SK-N-MC (cell line): Measurements from ENCODE around the gene ACD.

ENCODE experiments used
- EZH2 ChIP-seq: fragments of 200-600 bp; sonication (generic); IDR thresholded peaks from one replicate; pipeline ENCODE4 v1.6.1; 2017; ENCODE audit warnings: antibody characterized with exemption
- FOXP2 ChIP-seq: optimal IDR thresholded peaks from 2 replicates; pipeline ENCODE3; 2011; ENCODE audit warnings: mild to moderate bottlenecking, moderate library complexity; ENCODE audit not compliant: insufficient read depth; ENCODE audit errors: extremely low read length, control extremely low read depth
- POLR2AphosphoS5 ChIP-seq: IDR thresholded peaks from 2 replicates; pipeline ENCODE4 v1.6.1; 2012; ENCODE audit warnings: mild to moderate bottlenecking, low read depth, low read length, borderline replicate concordance

DNA sequence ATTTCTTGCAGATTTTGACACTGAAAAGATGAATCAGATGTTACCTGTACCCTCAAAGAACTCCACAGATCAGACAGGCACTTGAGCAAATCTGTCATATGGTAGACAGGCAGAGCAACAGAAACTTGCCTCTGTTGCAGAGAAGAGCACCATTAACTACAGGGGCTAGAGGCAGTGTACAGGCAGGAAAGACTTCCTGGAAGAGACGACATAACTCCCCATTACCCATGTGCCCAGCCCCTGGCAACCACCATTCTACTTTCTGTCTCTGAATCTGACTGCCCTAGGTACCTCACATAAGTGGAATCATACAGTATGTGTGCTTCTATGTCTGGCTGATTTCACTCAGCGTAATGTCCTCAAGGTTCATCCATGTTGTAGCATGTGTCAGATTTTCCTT is 43.6 kb upstream of the ACD start:
- TF ChIP-seq POLR2AphosphoS5, result no peak
- TF ChIP-seq EZH2, result no peak
- TF ChIP-seq FOXP2, result no peak
